Measurements from ENCODE around the gene RBM39. TPM values are rescaled to one million over a fixed set of nuclear protein-coding genes. Genes with fewer than 3 reads are reported as not detected.
A peak's percentile ranks its signal among the peaks of the same experiment; 100 is the strongest.
"Not testable (repeated sequence)": the region's sequence is repeated elsewhere in the genome, so short reads cannot be mapped to it uniquely, and the experiment has no call there.

The RBM39 gene
- total RNA-seq, 1 donor from 2014 or later = 208 TPM

- Histone ChIP-seq H3K36me3 (ENCODE audit: insufficient read depth, low read length) (no peaks in the 10 kb centered on the region), H2AFZ (ENCODE audit: low read depth, low read length) (no peak overlapping the region), H3K4me3 (ENCODE audit: insufficient read depth, low read depth, low read length) (no peak overlapping the region), H3K79me2 (ENCODE audit: insufficient read depth, low read length) (no peaks in the 10 kb centered on the region), H3K4me1 (ENCODE audit: insufficient read depth, low read length) (no peaks in the 10 kb centered on the region), H3K9ac (ENCODE audit: low read length) (no peak overlapping the region), H3K9me3 (ENCODE audit: insufficient read depth, low read depth, low read length) (no peaks in the 10 kb centered on the region), H3K4me2 (ENCODE audit: low read length) (no peak overlapping the region), H4K20me1 (ENCODE audit: insufficient read depth, low read length) (no peaks in the 10 kb centered on the region), H3K27ac (ENCODE audit: low read depth, low read length) (no peak overlapping the region), H3K27me3 (ENCODE audit: insufficient read depth, low read length) (no peaks in the 10 kb centered on the region)
- Mint-ChIP-seq H3K27ac (ENCODE audit: unreplicated experiment) (no peak overlapping the region), H3K4me1 (ENCODE audit: low read depth, unreplicated experiment) (no peaks in the 10 kb centered on the region), H3K36me3 (ENCODE audit: low read depth, unreplicated experiment) (no peaks in the 10 kb centered on the region), H3K4me3 (ENCODE audit: unreplicated experiment) (no peak overlapping the region), H3K27me3 (ENCODE audit: low read depth, unreplicated experiment) (no peaks in the 10 kb centered on the region), H3K9me3 (ENCODE audit: unreplicated experiment) (no peaks in the 10 kb centered on the region)
- DNase-seq (ENCODE audit: low read depth) = no peak
- TF ChIP-seq EZH2 (IDR thresholded peaks at IDR 0.05; ENCODE audit: insufficient read depth, low read length) = no peak
- no peak for TF ChIP-seq CTCF (IDR thresholded peaks at IDR 0.05; ENCODE audit: insufficient read depth, low read depth, low read length)
- FAIRE-seq = no peak
These were observed 20.4 kb upstream of the RBM39 start for GRCh38 chr20:35762461-35762860.

- not testable (repeated sequence) for H3K9me3 Mint-ChIP-seq (ENCODE audit: unreplicated experiment); H3K4me2 ChIP-seq (ENCODE audit: low read length); H3K27me3 Mint-ChIP-seq (ENCODE audit: low read depth, unreplicated experiment); FAIRE-seq; H3K36me3 ChIP-seq (ENCODE audit: insufficient read depth, low read length); H3K4me1 Mint-ChIP-seq (ENCODE audit: low read depth, unreplicated experiment); H3K9me3 ChIP-seq (ENCODE audit: insufficient read depth, low read depth, low read length); H4K20me1 ChIP-seq (ENCODE audit: insufficient read depth, low read length); H3K4me3 ChIP-seq (ENCODE audit: insufficient read depth, low read depth, low read length); H3K27ac ChIP-seq (ENCODE audit: low read depth, low read length); H3K27ac Mint-ChIP-seq (ENCODE audit: unreplicated experiment); H3K9ac ChIP-seq (ENCODE audit: low read length); H3K27me3 ChIP-seq (ENCODE audit: insufficient read depth, low read length); H3K79me2 ChIP-seq (ENCODE audit: insufficient read depth, low read length); H3K4me3 Mint-ChIP-seq (ENCODE audit: unreplicated experiment); H3K36me3 Mint-ChIP-seq (ENCODE audit: low read depth, unreplicated experiment); H2AFZ ChIP-seq (ENCODE audit: low read depth, low read length); DNase-seq (ENCODE audit: low read depth); H3K4me1 ChIP-seq (ENCODE audit: insufficient read depth, low read length)
These were observed 19.5 kb upstream of the RBM39 start for GRCh38 chr20:35761548-35761947.

- peaks cover 3% of the 10 kb centered on the region for H3K27me3 Mint-ChIP-seq (ENCODE audit: low read depth, unreplicated experiment)
These were observed 15.1 kb upstream of the RBM39 start for GRCh38 chr20:35757098-35757705.

More at GRCh38 chr20:35757098-35757705, 15.1 kb upstream of the RBM39 start:
- Histone ChIP-seq H3K9me3 (ENCODE audit: insufficient read depth, low read depth, low read length) (no peaks in the 10 kb centered on the region), H3K27me3 (ENCODE audit: insufficient read depth, low read length) (no peaks in the 10 kb centered on the region), H3K9ac (ENCODE audit: low read length) (no peak overlapping the region), H3K79me2 (ENCODE audit: insufficient read depth, low read length) (no peaks in the 10 kb centered on the region), H3K4me2 (ENCODE audit: low read length) (no peak overlapping the region), H3K36me3 (ENCODE audit: insufficient read depth, low read length) (no peaks in the 10 kb centered on the region), H3K4me1 (ENCODE audit: insufficient read depth, low read length) (no peaks in the 10 kb centered on the region), H2AFZ (ENCODE audit: low read depth, low read length) (no peak overlapping the region), H4K20me1 (ENCODE audit: insufficient read depth, low read length) (no peaks in the 10 kb centered on the region), H3K4me3 (ENCODE audit: insufficient read depth, low read depth, low read length) (no peak overlapping the region), H3K27ac (ENCODE audit: low read depth, low read length) (peak overlapping the region; percentile 1)
- Mint-ChIP-seq H3K4me3 (ENCODE audit: unreplicated experiment) (peak overlapping the region; percentile 10), H3K36me3 (ENCODE audit: low read depth, unreplicated experiment) (no peaks in the 10 kb centered on the region), H3K4me1 (ENCODE audit: low read depth, unreplicated experiment) (no peaks in the 10 kb centered on the region), H3K9me3 (ENCODE audit: unreplicated experiment) (peaks cover 3% of the 10 kb centered on the region), H3K27ac (ENCODE audit: unreplicated experiment) (no peak overlapping the region)
- TF ChIP-seq EZH2 (IDR thresholded peaks at IDR 0.05; ENCODE audit: insufficient read depth, low read length) (no peak), CTCF (IDR thresholded peaks at IDR 0.05; ENCODE audit: insufficient read depth, low read depth, low read length) (no peak)
- FAIRE-seq (no peak), DNase-seq (ENCODE audit: low read depth) (no peak)
